GM12873 (cell line): ENCODE results near the gene HSPA12B.

ENCODE experiments used
- TF ChIP-seq, protein P1 (sequence below): IDR thresholded peaks from 2 replicates; pipeline ENCODE4 v1.5.1; 2012; ENCODE audit warnings: low read depth, mild to moderate bottlenecking, moderate library complexity, low read length, control low read depth; ENCODE audit not compliant: insufficient read depth; ENCODE audit errors: missing control alignments

Gene HSPA12B

DNA sequence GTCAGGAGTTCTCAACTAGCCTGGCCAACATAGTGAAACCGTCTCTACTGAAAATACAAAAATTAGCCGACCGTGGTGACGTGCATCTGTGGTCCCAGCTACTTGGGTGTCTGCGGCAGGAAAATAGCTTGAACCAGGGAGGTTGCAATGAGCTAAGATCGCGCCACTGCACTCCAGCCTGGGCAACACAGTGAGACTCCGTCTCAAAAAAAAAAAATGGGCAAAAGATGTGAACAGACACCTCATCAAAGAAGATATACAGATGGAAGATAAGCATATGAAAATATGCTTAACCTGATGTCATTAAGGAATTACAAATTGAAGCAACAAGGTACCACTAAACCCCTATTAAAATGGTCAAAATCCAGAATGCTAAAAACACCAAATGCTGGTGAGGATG lies 9.2 kb upstream of the HSPA12B start:
- TF ChIP-seq, protein P1, sequence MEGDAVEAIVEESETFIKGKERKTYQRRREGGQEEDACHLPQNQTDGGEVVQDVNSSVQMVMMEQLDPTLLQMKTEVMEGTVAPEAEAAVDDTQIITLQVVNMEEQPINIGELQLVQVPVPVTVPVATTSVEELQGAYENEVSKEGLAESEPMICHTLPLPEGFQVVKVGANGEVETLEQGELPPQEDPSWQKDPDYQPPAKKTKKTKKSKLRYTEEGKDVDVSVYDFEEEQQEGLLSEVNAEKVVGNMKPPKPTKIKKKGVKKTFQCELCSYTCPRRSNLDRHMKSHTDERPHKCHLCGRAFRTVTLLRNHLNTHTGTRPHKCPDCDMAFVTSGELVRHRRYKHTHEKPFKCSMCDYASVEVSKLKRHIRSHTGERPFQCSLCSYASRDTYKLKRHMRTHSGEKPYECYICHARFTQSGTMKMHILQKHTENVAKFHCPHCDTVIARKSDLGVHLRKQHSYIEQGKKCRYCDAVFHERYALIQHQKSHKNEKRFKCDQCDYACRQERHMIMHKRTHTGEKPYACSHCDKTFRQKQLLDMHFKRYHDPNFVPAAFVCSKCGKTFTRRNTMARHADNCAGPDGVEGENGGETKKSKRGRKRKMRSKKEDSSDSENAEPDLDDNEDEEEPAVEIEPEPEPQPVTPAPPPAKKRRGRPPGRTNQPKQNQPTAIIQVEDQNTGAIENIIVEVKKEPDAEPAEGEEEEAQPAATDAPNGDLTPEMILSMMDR, result no peak

DNA sequence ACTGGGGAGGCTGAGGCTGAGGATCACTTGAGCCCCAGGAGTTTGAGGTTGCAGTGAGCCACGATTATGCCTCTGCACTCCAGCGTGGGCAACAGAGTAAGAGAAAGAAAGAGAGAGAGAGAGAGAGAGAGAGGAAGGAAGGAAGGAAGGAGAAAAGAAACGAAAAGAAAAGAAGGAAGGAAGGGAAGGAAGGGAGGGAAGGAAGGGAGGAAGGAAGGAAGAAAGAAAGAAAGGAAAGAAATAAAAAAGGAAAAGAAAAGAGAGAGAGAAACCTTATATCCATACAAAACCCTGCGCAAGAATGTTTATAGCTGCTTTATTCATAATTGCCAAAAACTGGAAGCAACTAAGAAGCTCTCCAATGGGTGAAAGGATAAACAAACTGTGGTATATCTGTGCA lies 8.1 kb upstream of the HSPA12B start:
- TF ChIP-seq, protein P1, result no peak

DNA sequence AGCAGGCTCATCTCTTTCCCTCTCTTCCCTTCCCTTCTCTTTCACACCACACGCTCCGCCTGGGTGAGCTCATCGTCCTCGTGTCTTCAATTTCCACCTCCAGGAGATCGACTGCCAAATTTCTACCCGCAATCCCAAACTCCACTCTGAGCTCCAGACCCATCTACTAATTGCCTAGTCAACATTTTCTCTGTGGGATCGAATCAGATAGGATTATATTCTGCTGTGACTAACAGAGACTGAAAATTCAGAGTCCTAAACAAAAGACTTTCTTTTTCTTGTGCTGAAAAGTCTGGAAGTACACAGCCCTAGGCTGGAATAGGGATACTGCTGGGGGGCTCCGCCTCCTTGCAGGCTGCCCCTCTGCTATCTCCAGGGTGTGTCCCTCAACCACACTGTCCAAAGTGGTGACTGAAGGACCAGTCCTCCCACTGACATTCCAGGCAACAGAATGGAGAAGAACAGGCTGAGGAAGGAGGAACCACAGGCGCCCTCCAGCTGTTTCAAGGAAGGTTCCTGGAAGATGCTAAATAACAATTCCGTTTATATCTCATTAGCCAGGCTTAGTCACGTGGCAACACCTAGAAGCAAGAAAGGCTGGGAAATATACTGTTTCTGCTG lies 5.0 kb upstream of the HSPA12B start:
- TF ChIP-seq, protein P1, result no peak

DNA sequence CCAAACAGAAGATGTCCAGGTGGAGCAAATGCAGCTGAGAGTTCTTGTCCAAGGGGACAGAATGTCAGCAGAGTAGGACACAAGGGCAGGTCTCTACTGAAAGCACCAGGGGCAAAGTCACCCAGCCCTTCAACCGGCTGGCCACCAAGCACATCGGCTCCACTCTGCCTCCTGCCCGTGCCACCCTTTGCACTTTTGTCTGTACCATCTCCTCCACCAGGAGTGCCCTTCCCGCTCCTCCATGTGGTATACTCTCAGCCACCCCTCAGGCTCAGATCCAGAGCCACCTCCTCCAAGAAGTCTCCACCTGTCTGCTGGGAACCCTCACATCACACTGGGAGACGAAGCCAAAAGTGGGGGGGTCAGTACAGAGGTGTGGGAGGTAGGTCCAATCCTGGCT lies 4.1 kb upstream of the HSPA12B start:
- TF ChIP-seq, protein P1, result no peak

DNA sequence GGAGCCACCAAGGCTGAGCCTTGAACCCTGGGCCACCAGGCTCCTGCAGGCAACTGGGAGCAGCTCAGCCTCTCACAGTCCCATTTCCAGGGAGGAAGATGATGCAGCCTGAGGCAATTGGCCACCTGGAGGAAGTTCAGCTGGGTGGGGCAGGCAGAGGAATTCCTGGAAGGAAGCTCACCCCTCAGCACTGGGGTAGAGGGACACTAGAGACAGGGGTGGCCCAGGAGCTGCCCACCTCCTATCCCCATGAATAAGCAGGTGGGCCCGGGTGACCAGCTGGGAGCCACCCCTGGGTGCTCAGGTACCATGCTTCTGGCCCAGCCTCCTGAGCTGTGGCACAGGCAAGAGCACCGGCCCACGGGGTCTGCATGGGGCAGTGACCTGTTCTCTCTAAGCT lies 3.6 kb upstream of the HSPA12B start:
- TF ChIP-seq, protein P1, result no peak

DNA sequence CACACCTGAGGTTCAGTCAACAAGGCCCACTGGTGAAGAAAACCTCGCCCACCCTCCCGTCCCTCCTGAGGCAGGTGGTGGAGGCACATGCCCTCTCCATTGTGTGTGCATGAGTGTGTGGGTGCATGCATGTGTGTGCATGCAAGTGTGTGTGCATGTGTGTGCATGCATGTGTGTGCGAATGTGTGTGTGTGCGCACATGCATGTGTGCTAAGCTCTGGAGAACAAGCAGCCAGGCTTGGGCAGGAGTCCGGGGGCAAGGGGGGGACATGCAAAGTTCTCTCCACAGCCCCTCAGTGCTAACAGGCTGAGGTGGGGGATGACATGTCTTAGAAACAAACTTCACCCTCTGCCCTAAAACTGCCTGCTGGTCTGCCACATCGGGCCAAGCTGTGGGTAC lies 3.1 kb upstream of the HSPA12B start:
- TF ChIP-seq, protein P1, result no peak

DNA sequence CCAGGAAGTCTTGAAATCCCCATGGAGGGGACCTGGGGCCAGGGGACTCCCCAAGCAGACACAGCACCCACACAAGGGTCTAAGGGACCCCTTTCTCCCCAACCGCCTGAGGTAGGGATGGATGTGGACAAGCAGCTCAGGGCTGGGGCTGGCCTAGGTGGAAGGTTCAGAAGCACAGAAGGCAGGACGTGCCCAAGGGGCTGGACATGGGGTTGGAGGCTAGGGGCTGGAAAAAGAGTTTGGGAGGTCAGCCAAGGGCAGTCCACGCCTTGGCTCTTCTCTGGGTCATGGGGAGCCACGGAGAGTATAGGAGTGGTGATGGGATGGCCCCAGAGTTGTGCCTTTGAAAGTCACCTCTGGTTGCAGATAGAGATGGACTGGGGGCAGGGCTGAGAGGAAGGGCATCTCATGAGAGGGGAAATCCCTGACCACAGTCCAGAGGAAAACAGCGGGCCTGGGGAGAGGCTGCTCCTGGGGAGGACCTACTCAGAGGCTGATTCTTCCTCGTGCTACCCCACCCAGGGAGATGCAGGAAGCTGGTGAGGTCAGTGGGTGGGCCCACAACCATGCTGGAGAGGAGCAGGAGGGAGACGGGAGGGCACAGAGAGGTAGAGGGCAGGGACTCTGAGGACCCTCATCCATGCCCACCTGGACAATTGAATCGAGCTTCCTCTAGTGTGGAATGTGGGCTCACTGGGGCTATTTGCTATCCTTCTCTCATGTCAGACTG lies 2.5 kb upstream of the HSPA12B start:
- TF ChIP-seq, protein P1, result no peak
